Right lobe of liver (tissue), 6 donors: ENCODE data around the gene PTPDC1. TPM values are rescaled to one million over a fixed set of nuclear protein-coding genes. Genes with fewer than 3 reads are reported as not detected.

Experiments
- ATAC-seq, 4 donors: fragments of 200-7000 bp; cut with Tn5 transposase; one replicate each; pipeline ENCODE4 v1.9.1; 2020; ENCODE audit warnings: mild to moderate bottlenecking in 4 of 4, moderate library complexity in 4 of 4
- DNase-seq, 3 donors: peaks; one replicate each; pipeline ENCODE4 v3.0.0-alpha.2; 2020
- H3K27ac ChIP-seq, 3 donors: fragments of 200-600 bp; one replicate each; pipeline ENCODE4 v1.8.0; 2022
- H3K27me3 ChIP-seq, 2 donors: fragments of 200-600 bp; one replicate each; pipeline ENCODE4 v1.8.0; 2022
- H3K36me3 ChIP-seq, 4 donors: fragments of 200-600 bp; sonication (generic) in 1 of 4; one replicate each; pipeline versions ENCODE4 v1.5.1 to v1.8.0; 2017 to 2022; ENCODE audit warnings: control low read depth in 1 of 4
- H3K4me1 ChIP-seq, 4 donors: fragments of 200-600 bp; sonication (generic) in 1 of 4; one replicate each; pipeline versions ENCODE4 v1.5.1 to v1.8.0; 2017 to 2022; ENCODE audit warnings: control low read depth in 1 of 4
- H3K4me3 ChIP-seq, 3 donors: fragments of 200-600 bp; one replicate each; pipeline ENCODE4 v1.8.0; 2022
- H3K9me3 ChIP-seq, 4 donors: fragments of 200-600 bp; sonication (generic) in 1 of 4; one replicate each; pipeline versions ENCODE4 v1.5.1 to v1.8.0; 2017 to 2022; ENCODE audit warnings: control low read depth in 1 of 4
- POLR2A ChIP-seq: fragments of 450-650 bp; IDR thresholded peaks from one replicate; pipeline ENCODE4 v1.6.1; 2017; ENCODE audit warnings: antibody characterized with exemption, mild to moderate bottlenecking
- WGBS: methylation state at CpG from one replicate; pipeline ENCODE4 v1.1.6; 2018; ENCODE audit warnings: low coverage, low lambda C conversion rate; ENCODE audit not compliant: insufficient coverage; ENCODE audit errors: missing lambda C conversion rate; 5-methylcytosine and 5-hydroxymethylcytosine counted together
- intact Hi-C, 2 donors: fragments of 100-400 bp; cut with DNase I; formaldehyde crosslinking; loops; one replicate each; pipeline versions ENCODE4 v1.11.2 to v1.14.1; 2022
- total RNA-seq, 6 experiments: library from RNA; depleted of rRNA in 2 of 6; stranded (reverse); fragments of >200 nt in 2 of 6; fragmentation: NEBNext Ultra II Directional in 3 of 6; extraction: Animal tissue kit (Norgen Biotek cat#: 25700) in 3 of 6; gene quantifications; one replicate each; pipeline versions ENCODE4 v1.1.0 to v1.2.4, GENCODE V29; 2016 to 2023
- TF ChIP-seq, protein P1 (sequence below), 4 donors: fragments of 200-600 bp in 3 of 4; fragments of 450-650 bp in 1 of 4; IDR thresholded peaks; one replicate each; pipeline versions ENCODE4 v1.5.1 to v1.8.0; 2016 to 2022; ENCODE audit warnings: antibody characterized with exemption in 4 of 4, mild to moderate bottlenecking in 2 of 4
- donor health status: DM: no; HTN: yes; CAD: no.
- donor health status: DM: no; HTN: no; CAD: no.
- donor health status: DM: no; HTN: no; CAD: no.
- donor health status: DM: no; HTN: yes; CAD: no.
- donor health status: DM: no; HTN: yes; CAD: no.

PTPDC1 gene
- total RNA-seq, 6 experiments from 2014 or later, result 0.86 to 3.3 (median 1.8) TPM

GRCh38 chr9:94157050-94157801 lies 73.0 kb downstream of the PTPDC1 start:
- intact Hi-C loops, result no loop called here
- peak; percentile 59 to 66 (median 62) for ATAC-seq
- 58% methylated on average over 4 of the region's 10 CpGs for WGBS

More at GRCh38 chr9:94157050-94157801, 73.0 kb downstream of the PTPDC1 start:
- TF ChIP-seq, protein P1, sequence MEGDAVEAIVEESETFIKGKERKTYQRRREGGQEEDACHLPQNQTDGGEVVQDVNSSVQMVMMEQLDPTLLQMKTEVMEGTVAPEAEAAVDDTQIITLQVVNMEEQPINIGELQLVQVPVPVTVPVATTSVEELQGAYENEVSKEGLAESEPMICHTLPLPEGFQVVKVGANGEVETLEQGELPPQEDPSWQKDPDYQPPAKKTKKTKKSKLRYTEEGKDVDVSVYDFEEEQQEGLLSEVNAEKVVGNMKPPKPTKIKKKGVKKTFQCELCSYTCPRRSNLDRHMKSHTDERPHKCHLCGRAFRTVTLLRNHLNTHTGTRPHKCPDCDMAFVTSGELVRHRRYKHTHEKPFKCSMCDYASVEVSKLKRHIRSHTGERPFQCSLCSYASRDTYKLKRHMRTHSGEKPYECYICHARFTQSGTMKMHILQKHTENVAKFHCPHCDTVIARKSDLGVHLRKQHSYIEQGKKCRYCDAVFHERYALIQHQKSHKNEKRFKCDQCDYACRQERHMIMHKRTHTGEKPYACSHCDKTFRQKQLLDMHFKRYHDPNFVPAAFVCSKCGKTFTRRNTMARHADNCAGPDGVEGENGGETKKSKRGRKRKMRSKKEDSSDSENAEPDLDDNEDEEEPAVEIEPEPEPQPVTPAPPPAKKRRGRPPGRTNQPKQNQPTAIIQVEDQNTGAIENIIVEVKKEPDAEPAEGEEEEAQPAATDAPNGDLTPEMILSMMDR (IDR thresholded peaks at IDR 0.05), result no peak
- TF ChIP-seq POLR2A, result no peak
- no peaks in the 10 kb centered on the region for H3K27me3 ChIP-seq
- peak in 2 of 3 donors; percentile 55 to 73 for DNase-seq
- no peaks in the 10 kb centered on the region for H3K36me3 ChIP-seq
- no peak overlapping the region for H3K4me3 ChIP-seq
- no peak overlapping the region for H3K27ac ChIP-seq
- peaks cover 0 to 5% (median 2%) of the 10 kb centered on the region in 4 donors for H3K4me1 ChIP-seq
- H3K9me3 ChIP-seq, result no peaks in the 10 kb centered on the region

Other genes starting within 250 kb of the PTPDC1 start
- gene BARX1, start 129.1 kb upstream of the PTPDC1 start, total RNA-seq, result not detected
- 1 to 10 TPM; 1.1 to 2.2 (median 1.4) TPM for gene ZNF169, start 174.8 kb downstream of the PTPDC1 start, total RNA-seq
- under 1 TPM in 1 of 6 experiments, not detected in 5; 0.12 TPM for gene NUTM2F, start 244.2 kb downstream of the PTPDC1 start, total RNA-seq